Measurements from ENCODE around the gene ISG20.

ISG20 gene

GRCh38 chr15:88703533-88703932 is 64.7 kb downstream of the ISG20 start:
- no peak overlapping the region for H3K27ac ChIP-seq
- no peak for TF ChIP-seq ZFX (IDR thresholded peaks at IDR 0.05; ENCODE audit: borderline replicate concordance)
- TF ChIP-seq, protein P1, sequence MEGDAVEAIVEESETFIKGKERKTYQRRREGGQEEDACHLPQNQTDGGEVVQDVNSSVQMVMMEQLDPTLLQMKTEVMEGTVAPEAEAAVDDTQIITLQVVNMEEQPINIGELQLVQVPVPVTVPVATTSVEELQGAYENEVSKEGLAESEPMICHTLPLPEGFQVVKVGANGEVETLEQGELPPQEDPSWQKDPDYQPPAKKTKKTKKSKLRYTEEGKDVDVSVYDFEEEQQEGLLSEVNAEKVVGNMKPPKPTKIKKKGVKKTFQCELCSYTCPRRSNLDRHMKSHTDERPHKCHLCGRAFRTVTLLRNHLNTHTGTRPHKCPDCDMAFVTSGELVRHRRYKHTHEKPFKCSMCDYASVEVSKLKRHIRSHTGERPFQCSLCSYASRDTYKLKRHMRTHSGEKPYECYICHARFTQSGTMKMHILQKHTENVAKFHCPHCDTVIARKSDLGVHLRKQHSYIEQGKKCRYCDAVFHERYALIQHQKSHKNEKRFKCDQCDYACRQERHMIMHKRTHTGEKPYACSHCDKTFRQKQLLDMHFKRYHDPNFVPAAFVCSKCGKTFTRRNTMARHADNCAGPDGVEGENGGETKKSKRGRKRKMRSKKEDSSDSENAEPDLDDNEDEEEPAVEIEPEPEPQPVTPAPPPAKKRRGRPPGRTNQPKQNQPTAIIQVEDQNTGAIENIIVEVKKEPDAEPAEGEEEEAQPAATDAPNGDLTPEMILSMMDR (IDR thresholded peaks at IDR 0.05), result no peak

GRCh38 chr15:88704791-88705768 is 66.3 kb downstream of the ISG20 start:
- H3K27ac ChIP-seq, result no peak overlapping the region
- TF ChIP-seq, protein P1 (IDR thresholded peaks at IDR 0.05), result no peak
- no peak for TF ChIP-seq ZFX (IDR thresholded peaks at IDR 0.05; ENCODE audit: borderline replicate concordance)

GRCh38 chr15:88705769-88706165 is 67.0 kb downstream of the ISG20 start:
- TF ChIP-seq, protein P1 (IDR thresholded peaks at IDR 0.05), result no peak
- TF ChIP-seq ZFX (IDR thresholded peaks at IDR 0.05; ENCODE audit: borderline replicate concordance), result no peak
- H3K27ac ChIP-seq, result no peak overlapping the region

Data from 22Rv1 (cell line).